Measurements from ENCODE around the gene TMPO. TPM values are rescaled to one million over a fixed set of nuclear protein-coding genes. Genes with fewer than 3 reads are reported as not detected.

The TMPO gene
- total RNA-seq, 1 experiment from 2014 or later: 202 TPM

DNA sequence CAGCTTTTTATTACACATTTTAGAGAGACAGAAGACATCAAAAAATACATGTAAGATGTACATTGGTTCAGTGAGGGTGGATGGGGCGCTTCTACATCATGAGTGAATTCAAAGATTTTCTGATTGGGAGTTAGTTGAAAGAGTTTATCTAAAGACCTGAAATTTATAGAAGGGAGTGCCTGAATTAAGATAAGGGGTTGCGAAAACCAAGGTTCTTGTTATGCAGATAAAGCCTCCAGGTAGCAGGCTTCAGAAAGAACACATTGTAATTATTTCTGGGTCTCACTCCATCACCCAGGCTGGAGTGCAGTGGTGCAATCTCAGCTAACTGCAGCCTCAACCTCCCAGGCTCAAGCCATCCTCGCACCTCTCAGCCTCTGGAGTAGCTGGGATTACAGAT lies 26.2 kb upstream of the TMPO start:
- H3K14ac ChIP-seq (ENCODE audit: insufficient read depth, low read length): no peak overlapping the region
- no peak overlapping the region for H4K5ac ChIP-seq (ENCODE audit: insufficient read length, low read depth, low read length)
- Mint-ChIP-seq H3K4me3 (peak overlapping the region in 1 of 2 experiments; percentile 11; a peak in 2 of 5 replicates), H3K9me3 (peaks cover 0 to 2% of the 10 kb centered on the region in 2 experiments; a peak in 2 of 5 replicates), H3K27me3 (ENCODE audit: low read depth) (no peaks in the 10 kb centered on the region), H3K36me3 (ENCODE audit: insufficient read depth in 1 of 3, low read depth in 3 of 3) (no peaks in the 10 kb centered on the region; a peak in 1 of 7 replicates), H3K4me1 (peaks cover 34 to 48% of the 10 kb centered on the region in 2 experiments), H3K27ac (peak overlapping the region in 1 of 3 experiments; percentile 81; a peak in 2 of 7 replicates)
- no peak overlapping the region for H3K56ac ChIP-seq (ENCODE audit: insufficient read length, low read depth, low read length)
- H3K4ac ChIP-seq (ENCODE audit: low read depth, low read length): no peak overlapping the region
- H3K23me2 ChIP-seq (ENCODE audit: insufficient read length, low read depth, low read length, poor library complexity, severe bottlenecking): no peaks in the 10 kb centered on the region
- H3T11ph ChIP-seq (ENCODE audit: low read length): no peak overlapping the region
- no peak overlapping the region for H3K27ac ChIP-seq (ENCODE audit: insufficient read length, low read depth, low read length)
- H3K18ac ChIP-seq (ENCODE audit: insufficient read length, low read depth, low read length): no peak overlapping the region
- no peak overlapping the region for H4K8ac ChIP-seq (replicated peaks; ENCODE audit: insufficient read length, low read depth, low read length)
- H3K9me3 ChIP-seq (ENCODE audit: control insufficient read depth, low read depth, low read length): no peaks in the 10 kb centered on the region
- H3K79me2 ChIP-seq (ENCODE audit: insufficient read depth, low read length): no peaks in the 10 kb centered on the region
- no peaks in the 10 kb centered on the region for H4K20me1 ChIP-seq (ENCODE audit: control insufficient read depth, insufficient read depth, insufficient read length)
- H3K23ac ChIP-seq (ENCODE audit: insufficient read length, low read depth, low read length): no peak overlapping the region
- H3K79me1 ChIP-seq (ENCODE audit: insufficient read depth, low read depth, low read length, poor library complexity, severe bottlenecking): no peaks in the 10 kb centered on the region
- H2AK5ac ChIP-seq (ENCODE audit: insufficient read length, low read length): no peak overlapping the region
- H3K4me2 ChIP-seq (ENCODE audit: insufficient read depth, insufficient read length, low read length): no peak overlapping the region
- H2BK120ac ChIP-seq (ENCODE audit: low read depth, low read length, poor library complexity, severe bottlenecking): no peak overlapping the region
- no peak overlapping the region for H2BK12ac ChIP-seq (ENCODE audit: insufficient read length, low read depth, low read length)
- H2BK20ac ChIP-seq (ENCODE audit: low read depth, low read length, poor library complexity, severe bottlenecking): no peak overlapping the region
- no peak overlapping the region for H2BK15ac ChIP-seq (ENCODE audit: low read depth, low read length)
- H3K9ac ChIP-seq (ENCODE audit: extremely low read depth, insufficient read length, low read length): no peak overlapping the region
- WGBS (ENCODE audit: extremely low coverage, insufficient read length, low lambda C conversion rate): no CpG with 5 or more reads among the region's 3 CpGs
- no peaks in the 10 kb centered on the region for H3K27me3 ChIP-seq (ENCODE audit: insufficient read depth, low read length)
- H2BK5ac ChIP-seq (ENCODE audit: insufficient read length, low read length): no peak overlapping the region
- H4K91ac ChIP-seq (ENCODE audit: insufficient read length, low read depth, low read length): no peak overlapping the region
- TF ChIP-seq, protein P1, sequence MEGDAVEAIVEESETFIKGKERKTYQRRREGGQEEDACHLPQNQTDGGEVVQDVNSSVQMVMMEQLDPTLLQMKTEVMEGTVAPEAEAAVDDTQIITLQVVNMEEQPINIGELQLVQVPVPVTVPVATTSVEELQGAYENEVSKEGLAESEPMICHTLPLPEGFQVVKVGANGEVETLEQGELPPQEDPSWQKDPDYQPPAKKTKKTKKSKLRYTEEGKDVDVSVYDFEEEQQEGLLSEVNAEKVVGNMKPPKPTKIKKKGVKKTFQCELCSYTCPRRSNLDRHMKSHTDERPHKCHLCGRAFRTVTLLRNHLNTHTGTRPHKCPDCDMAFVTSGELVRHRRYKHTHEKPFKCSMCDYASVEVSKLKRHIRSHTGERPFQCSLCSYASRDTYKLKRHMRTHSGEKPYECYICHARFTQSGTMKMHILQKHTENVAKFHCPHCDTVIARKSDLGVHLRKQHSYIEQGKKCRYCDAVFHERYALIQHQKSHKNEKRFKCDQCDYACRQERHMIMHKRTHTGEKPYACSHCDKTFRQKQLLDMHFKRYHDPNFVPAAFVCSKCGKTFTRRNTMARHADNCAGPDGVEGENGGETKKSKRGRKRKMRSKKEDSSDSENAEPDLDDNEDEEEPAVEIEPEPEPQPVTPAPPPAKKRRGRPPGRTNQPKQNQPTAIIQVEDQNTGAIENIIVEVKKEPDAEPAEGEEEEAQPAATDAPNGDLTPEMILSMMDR (conservative IDR thresholded peaks at IDR 0.05): no peak
- H2AFZ ChIP-seq (ENCODE audit: low read length): no peak overlapping the region
- no peak for DNase-seq
- peaks cover 8% of the 10 kb centered on the region; the same call in 1 of the 2 replicates for H3K4me1 ChIP-seq (ENCODE audit: insufficient read depth, low read length)
